Bone marrow (tissue), 2 donors: ENCODE results near the gene MRPL28.
A peak's percentile ranks its signal among the peaks of the same experiment; 100 is the strongest.
"Not testable (repeated sequence)": the region's sequence is repeated elsewhere in the genome, so short reads cannot be mapped to it uniquely, and the experiment has no call there.

Experiments used
- DNase-seq, 2 donors: peaks; one replicate each; lab custom pipeline; 2025; lab: John Stamatoyannopoulos, UW

The MRPL28 gene

DNA sequence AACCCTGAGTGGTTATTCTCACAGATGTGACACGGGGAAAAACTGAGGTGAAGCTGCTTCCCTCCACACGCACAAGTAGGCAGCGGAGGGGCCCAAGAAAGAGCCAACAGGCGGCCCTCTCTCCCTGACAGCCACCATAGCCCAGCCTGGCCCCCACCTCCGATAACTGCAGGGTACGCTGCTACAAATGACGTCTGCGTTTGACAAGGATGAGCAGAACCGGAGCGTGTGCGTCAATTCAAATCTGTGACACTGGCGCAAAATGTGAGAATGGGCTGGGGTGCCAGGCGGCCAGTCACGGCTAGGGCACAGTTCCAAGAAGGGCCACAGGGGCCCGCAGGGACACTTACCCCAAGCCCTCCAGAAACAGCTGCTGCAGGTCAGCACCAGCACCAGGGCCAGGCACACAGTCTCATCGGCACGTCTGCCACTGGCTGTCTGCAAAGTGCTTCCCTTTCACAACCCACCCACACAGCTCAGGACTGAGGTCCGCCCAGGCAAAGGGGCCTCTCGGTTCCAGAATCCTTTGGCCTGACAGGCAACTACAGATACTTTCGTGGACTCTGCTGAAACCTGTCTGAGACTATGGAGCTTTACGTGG is 32.3 kb downstream of the MRPL28 start:
- DNase-seq: no peak

DNA sequence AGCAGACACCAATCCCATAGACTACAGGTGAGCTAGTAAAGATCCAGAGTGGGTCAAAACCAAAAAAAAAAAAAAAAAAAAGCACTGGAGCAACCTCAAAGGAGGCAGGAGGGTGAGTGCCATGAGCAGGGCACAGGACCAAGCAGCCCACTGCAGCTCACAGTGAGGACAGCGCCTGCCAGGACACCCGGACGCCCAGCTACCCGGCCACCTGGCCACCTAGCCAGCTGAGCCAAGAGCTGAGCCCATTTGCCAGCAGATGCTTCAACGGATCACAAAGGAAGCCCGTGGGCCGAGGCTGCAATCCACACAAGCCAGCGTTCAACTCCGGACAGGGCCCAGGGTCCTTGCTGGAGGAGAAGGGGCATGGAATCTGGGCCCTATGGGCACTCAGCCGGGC is 32.9 kb downstream of the MRPL28 start:
- DNase-seq: no peak

DNA sequence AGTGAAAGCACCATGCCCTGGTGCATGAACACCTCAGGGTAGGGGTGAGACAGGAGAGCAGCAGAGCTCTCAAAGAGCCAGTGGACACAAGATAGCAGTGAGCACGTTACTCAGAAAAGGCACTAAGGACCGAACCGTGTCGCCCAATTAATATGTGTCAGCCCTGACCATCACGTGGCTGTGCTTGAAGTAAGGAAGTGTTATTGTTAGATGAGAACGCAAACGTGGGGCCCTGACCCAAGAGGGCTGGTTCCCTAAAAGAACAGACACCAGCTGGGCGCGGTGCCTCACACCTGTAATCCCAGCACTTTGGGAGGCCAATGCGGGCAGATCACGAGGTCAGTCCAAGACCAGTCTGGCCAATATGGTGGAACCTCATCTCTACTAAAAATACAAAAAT is 34.1 kb downstream of the MRPL28 start:
- no peak for DNase-seq

DNA sequence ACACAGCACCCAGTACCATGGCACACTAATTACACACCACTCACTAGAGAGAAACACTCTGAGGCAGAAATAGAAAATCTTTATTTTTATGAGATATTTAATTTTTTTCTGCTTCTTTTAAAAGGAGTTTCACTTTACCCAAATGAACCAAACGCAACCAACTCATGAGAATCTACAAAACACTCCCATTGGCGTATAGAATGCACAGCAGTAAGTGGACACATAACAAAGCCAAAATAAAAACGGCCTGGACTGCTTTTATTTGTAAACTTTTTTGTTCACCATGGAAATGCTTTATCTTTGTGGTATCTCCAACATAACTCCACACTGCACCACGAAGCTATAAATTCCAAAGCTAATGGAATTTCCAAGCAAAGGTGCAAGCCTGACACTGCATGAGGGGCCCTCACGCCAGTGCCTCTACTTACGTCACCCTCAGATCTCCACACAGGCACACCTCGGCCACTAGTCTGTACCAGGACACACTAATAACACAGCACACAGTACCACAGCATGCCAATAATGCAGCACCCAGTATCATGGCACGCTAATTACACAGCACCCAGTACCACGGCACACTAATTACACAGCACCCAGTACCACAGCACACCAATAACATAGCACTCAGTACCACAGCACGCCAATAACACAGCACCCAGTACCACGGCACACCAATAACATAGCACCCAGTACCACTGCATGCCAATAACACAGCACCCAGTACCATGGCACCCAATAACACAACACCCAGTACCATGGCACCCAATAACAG is 35.3 kb downstream of the MRPL28 start:
- not testable (repeated sequence) for DNase-seq

DNA sequence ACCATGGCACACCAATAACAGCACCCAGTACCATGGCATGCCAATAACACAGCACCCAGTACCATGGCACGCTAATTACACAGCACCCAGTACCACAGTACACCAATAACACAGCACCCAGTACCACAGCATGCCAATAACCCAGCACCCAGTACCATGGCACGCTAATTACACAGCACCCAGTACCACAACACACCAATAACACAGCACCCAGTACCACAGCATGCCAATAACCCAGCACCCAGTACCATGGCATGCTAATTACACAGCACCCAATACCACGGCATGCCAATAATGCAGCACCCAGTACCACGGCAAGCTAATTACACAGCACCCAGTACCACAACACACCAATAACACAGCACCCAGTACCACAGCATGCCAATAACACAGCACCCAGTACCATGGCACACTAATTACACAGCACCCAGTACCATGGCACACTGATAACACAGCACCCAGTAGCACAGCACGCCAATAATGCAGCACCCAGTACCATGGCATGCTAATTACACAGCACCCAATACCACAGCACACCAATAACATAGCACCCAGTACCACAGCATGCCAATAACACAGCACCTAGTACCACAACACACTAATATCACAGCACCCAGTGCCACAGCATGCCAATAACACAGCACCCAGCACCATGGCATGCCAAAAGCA is 36.0 kb downstream of the MRPL28 start:
- not testable (repeated sequence) for DNase-seq

DNA sequence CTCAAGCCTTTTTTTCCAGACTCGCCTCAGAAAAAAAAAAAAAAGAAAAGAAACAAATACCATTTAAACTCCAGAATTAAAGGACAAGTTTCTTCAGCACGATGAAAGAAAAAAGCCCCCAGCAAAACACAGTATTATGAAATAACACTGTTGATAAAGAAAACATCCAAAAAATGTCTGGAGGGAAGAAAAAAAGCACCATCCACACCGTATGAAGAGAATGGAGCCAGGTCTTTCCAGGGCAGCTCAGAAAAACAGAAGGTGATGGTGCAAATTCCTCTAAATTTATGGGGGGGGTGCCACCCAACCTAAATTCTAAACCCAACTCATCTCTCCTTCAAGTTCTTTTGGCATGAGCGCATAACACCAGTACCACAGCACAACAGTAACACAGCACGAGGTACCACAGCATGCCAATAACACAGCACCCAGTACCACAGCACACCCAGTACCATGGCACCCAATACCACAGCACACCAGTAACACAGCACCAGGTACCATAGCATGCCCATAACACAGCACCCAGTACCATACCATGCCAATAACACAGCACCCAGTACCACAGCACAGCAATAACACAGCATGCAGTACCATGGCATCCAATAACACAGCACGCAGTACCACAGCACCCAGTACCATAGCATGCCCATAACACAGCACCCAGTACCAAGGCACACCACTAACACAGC is 36.8 kb downstream of the MRPL28 start:
- DNase-seq: no peak

DNA sequence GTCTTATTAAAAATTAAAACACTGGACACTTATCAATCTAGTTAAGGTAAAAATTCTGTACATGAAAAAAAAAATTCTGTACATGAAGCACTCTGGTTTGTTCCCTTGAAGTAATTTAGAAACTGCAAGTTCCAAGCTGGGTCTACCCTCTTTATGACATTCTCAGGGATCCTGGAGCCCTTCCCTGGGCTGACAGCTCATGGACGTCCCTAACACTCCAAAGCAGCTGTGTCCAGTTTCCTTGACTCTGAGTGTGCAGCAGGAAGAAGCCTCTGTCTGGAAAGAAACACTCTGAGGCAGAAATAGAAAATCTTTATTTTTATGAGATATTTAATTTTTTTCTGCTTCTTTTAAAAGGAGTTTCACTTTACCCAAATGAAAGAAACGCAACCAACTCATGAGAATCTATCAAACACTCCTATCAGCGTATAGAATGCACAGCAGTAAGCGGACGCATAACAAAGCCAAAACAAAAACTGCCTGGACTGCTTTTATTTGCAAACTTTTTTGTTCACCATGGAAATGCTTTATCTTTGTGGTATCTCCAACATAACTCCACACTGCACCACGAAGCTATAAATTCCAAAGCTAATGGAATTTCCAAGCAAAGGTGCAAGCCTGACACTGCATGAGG is 39.0 kb downstream of the MRPL28 start:
- not testable (repeated sequence) for DNase-seq

DNA sequence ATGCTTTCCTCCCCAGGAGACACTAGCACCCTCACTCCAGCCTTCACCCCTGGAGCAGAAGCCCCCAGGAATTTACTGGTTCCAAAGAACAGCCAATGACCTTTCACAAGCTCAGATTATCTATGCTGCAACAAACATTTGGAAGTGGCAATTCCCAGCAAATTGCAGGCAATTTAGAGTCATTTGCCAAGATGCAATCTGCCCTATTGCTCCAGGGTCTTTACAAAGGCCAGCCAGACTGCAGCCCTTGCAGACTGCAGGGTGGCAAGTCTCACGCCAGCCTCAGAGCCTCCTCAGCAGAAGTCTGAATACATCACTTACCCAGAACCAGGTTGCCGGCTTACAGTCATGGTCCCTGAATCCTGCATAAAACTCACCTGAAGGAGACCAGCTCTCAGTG is 39.6 kb downstream of the MRPL28 start:
- DNase-seq: no peak

DNA sequence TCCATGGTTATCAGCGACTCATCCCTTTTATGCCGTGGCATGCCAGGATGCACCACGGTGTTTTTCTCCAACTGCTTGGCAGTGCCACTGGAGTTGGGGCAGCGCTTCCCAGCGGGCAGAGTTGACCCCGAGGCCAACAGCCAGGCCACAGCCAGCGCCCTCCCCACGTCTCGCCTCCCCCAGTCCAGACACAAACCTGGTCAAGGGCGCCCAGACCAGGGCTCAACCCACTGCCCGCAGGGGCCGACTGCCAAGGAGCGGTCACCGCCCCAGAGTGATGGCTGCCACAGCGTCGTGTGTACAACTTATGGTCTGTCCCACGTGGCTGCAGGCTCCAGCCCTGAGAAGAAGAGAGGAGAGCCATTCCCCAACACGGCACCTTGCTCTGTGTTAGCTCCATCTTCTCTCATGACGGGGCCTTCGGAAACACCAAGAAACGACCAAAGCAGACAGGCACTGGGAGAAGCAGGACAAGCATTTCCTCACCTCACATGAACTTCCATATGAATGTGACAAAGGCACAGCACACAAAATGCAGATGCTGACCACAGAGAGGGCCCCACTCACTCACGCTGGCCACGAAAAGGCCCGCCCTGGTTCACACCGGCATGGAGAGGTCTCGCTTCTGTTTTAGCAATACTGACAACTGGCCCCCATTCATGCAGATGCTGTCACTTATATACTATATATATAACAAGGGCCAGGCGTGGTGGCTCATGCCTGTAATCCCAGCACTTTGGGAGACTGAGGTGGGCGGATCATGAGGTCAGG is 44.8 kb downstream of the MRPL28 start:
- DNase-seq: no peak

DNA sequence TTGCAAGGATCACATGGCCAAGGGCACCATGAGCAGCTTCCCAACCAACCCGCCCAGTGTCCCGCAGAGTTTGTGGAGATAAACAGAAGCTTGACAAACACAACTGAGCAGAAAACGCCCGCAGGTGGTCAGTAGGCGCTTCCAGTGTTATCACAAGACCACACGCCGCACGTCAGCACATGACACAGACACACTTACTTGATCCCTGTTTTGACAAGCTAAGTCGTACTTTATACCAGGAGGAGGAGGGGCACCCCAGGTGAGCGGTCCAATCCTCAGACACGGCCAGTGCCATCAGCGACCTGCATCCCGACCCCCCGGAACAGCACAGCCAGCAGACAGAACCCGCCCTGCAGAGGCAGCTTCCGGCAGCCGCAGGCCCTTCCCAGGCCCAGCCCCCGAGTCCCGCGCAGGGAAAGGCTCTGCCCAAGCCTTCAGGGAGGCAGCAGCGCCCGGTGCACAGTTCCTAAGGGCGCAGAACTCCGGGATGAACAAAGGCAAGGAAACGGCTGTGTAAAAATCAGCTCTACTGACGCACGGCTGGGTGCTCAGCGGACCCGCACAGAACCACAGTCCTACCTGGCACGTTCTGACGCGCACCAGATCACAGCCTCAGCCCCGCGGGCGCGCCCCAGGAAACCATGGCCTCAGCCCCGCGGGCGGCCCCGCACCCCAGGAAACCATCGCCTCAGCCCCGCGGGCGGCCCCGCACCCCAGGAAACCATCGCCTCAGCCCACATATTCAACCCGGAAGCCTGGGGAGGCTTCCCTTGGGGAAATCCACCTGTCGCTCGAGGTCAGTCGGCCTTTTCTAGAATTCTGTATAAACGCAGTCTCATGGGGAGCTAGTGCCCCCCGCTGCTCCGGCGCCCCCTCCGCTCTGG is 45.6 kb downstream of the MRPL28 start:
- DNase-seq: peak in 1 of 2 donors; percentile 39

DNA sequence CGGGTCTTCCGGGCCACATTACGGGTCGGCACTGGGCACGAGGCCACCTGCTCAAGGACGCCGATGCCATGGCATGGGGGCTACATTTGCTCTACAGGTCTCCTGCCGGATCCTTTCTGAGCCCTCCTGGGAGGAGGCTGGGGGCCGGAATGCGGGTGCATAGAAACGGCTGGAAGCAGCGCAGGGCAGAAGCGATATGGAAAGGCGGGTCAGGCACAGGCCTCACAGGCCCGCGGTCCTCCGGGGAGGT is 46.2 kb downstream of the MRPL28 start:
- DNase-seq: no peak

DNA sequence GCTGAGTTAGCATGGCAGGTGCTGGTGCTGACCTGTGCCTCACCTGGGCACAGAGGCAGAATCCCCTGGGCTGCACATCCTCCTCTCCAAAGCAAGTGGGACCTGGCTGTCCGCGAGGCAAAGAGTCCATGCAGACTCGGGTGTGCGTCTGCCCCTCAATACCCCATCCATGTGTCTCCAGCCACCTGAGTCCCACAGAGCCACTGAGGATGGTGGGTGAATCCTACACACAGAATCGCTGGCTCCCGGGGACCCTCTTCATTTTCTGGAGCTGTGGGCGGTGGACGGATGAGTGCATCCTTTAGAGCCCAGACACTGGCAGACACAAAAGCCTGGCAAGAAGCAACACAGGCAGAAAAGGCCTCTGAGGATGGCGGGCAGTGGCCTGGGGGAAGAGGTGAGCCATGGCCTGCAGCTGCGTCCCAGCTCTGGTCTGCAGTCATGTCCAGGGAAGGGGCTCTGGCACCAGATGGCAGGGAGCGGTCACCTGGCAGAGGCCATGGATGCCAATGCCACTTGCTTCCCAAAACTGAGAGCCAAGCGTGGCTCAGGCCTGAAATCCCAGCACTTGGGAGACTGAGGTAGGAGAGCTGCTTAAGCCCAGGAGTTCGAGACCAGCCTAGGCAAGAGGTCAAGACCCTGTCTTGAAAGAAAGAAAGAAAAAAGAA is 47.7 kb downstream of the MRPL28 start:
- DNase-seq: no peak

DNA sequence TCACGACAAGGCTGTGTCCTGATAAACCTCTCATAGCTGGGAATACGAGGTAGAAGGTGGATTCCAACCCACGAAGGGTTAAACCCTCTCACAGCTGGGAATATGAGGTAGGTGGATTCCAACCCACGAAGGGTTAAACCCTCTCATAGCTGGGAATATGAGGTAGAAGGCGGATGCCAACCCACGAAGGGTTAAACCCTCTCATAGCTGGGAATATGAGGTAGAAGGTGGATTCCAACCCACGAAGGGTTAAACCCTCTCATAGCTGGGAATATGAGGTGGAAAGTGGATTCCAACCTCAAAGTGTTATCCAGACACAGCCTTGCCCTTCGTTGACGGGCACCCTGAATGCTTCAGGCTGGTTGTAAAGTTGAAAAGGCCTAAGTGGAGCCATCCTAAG is 48.8 kb downstream of the MRPL28 start:
- DNase-seq: no peak

DNA sequence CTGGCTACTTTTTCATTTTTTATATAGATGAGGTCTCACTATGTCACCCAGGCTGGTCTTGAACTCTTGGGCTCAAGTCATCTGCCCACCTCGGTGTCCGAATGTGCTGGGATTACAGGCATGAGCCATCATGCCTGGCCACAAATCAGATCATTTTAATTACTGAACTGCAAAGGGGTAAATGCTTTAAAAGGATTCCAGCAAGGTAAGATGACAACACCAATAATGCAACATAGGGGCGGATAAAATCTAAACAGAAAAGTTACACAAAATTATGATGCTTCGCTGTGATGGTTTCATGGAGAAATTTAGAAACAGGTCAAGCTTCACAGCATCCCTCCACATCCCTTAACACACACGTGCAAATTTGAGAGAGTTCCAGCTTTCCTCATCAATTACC is 50.1 kb downstream of the MRPL28 start:
- DNase-seq: no peak

DNA sequence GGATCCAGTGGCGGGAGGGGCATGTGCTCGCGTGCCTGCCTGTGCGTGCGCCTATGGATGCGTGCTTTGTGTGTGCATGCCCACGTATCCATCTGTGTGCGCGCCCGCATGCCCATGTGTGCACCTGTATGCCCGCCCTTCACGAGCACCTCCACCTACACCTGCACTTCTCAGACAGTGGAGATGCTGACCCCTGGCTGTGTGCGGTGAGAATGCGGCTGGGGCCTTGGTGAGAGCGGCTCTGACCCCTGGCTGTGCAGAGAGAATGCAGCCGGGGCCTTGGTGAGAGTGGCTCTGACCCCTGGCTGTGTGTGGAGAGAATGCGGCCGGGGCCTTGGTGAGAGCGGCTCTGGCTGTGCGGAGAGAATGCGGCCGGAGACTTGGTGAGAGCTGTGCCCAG is 51.7 kb downstream of the MRPL28 start:
- no peak for DNase-seq

DNA sequence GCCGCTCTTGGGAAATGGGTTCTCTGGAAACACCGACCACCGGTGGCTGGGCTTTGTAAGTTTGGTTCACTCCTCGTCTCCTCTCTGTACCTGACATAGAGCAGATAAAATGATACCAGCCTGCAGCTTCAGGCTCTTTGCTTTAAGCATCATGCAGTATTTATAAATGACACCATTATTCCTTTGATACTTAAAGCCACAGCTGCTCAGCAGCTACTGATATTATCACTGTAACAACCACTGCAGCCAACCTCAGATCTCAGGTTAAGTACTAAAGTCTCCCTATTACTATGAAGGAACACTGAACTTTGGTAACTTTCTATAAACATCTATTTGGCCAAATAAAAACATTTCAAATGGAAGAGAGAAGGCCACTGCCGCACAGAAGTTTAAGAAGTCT is 52.8 kb downstream of the MRPL28 start:
- DNase-seq: no peak
